K562 (cell line): ENCODE results near the gene MRPL55. TPM values are rescaled to one million over a fixed set of nuclear protein-coding genes. Genes with fewer than 3 reads are reported as not detected.

Experiments used
- ATAC-seq: fragments of 200-7000 bp; cut with Tn5 transposase; 3 replicates; pipeline ENCODE4 v1.9.1; 2020; ENCODE audit warnings: moderate library complexity
- BruUV-seq: library from RNA; stranded (reverse); fragments of 400-500 nt; replicated peaks from 2 replicates; lab custom pipeline; 2021; lab: Mats Ljungman, UMichigan
- CTCF ChIA-PET: fragments of 300-600 bp; formaldehyde crosslinking; extraction: SDS; loops from one replicate; lab custom pipeline; 2021; ENCODE audit warnings: low intra/inter-chr PET ratio; lab: Yijun Ruan, JAX
- POLR2A ChIA-PET: fragments of 300-600, 350-650 bp; sonication (Branson Sonifier 250); formaldehyde crosslinking; extraction: SDS; loops from one replicate; lab custom pipeline; 2021; ENCODE audit warnings: antibody characterized with exemption, inconsistent platforms; lab: Yijun Ruan, JAX
- DNase-seq, 4 experiments: peaks; one replicate each; pipeline versions ENCODE4 v3.0.0 to v3.0.0-alpha.2; 2011 to 2018; ENCODE audit warnings: low spot score in 3 of 4, mixed read lengths in 3 of 4; ENCODE audit errors: extremely low read depth in 1 of 4
- FAIRE-seq: peaks from 2 replicates; lab custom pipeline; 2011; peaks lifted over from hg19 to GRCh38; lab: Jason Lieb, UNC
- H2AFZ ChIP-seq: 2 replicates; pipeline ENCODE4 v1.6.0; 2011; ENCODE audit warnings: low read depth, low read length, control low read depth, inconsistent platforms
- H3K27ac ChIP-seq: fragments of 200-600 bp; 3 replicates; pipeline ENCODE4 v1.8.0; 2011; ENCODE audit warnings: low read depth, mild to moderate bottlenecking, control low read depth, inconsistent platforms, low read length, moderate library complexity, mixed read lengths; ENCODE audit errors: extremely low read depth
- H3K27me3 ChIP-seq, 2 experiments: fragments of 300-600 bp in 1 of 2; 2 replicates in 1 of 2; 3 replicates in 1 of 2; pipeline versions ENCODE4 v1.6.0 to v1.8.0; 2011; ENCODE audit warnings: inconsistent platforms in 2 of 2, low read length in 2 of 2, mild to moderate bottlenecking in 1 of 2, mixed read lengths in 1 of 2, moderate library complexity in 1 of 2; ENCODE audit not compliant: control insufficient read depth in 2 of 2, insufficient read depth in 2 of 2
- H3K36me3 ChIP-seq: fragments of 300-600 bp; 3 replicates; pipeline ENCODE4 v1.8.0; 2011; ENCODE audit warnings: mild to moderate bottlenecking, low read length, inconsistent platforms; ENCODE audit not compliant: control insufficient read depth, insufficient read depth
- H3K4me1 ChIP-seq, 2 experiments: fragments of 200-600 bp in 1 of 2; replicated peaks in 1 of 2; 2 replicates in 1 of 2; 3 replicates in 1 of 2; pipeline versions ENCODE4 v1.5.1 to v1.8.0; 2011; ENCODE audit warnings: inconsistent platforms in 2 of 2, low read length in 2 of 2, mild to moderate bottlenecking in 1 of 2, mixed read lengths in 1 of 2, moderate library complexity in 1 of 2; ENCODE audit not compliant: control insufficient read depth in 2 of 2, insufficient read depth in 2 of 2
- H3K4me2 ChIP-seq: 2 replicates; pipeline ENCODE4 v1.6.1; 2011; ENCODE audit warnings: low read length, control low read depth, inconsistent platforms, mixed read lengths; ENCODE audit not compliant: insufficient read depth
- H3K4me3 ChIP-seq: fragments of 200-600 bp; sonication (generic), shearing (Covaris generic); 2 replicates; pipeline ENCODE4 v1.5.1; 2016; ENCODE audit warnings: control low read depth, inconsistent platforms
- H3K79me2 ChIP-seq: fragments of 200-600 bp; 3 replicates; pipeline ENCODE4 v1.8.0; 2011; ENCODE audit warnings: low read length, inconsistent platforms; ENCODE audit not compliant: control insufficient read depth, insufficient read depth
- H3K9ac ChIP-seq, 2 experiments: 2 replicates each; pipeline versions ENCODE4 v1.6.0 to v1.6.1; 2011; ENCODE audit warnings: low read depth in 2 of 2, low read length in 2 of 2, control low read depth in 1 of 2, inconsistent platforms in 1 of 2, mild to moderate bottlenecking in 1 of 2, mixed read lengths in 1 of 2; ENCODE audit not compliant: insufficient read depth in 1 of 2
- H3K9me1 ChIP-seq: one replicate; pipeline ENCODE4 v1.6.0; 2011; ENCODE audit warnings: inconsistent platforms, mild to moderate bottlenecking, low read length, moderate library complexity; ENCODE audit not compliant: control insufficient read depth, insufficient read depth
- H3K9me3 ChIP-seq: replicated peaks from 2 replicates; pipeline ENCODE4 v1.5.1; 2011; ENCODE audit warnings: low read depth, low read length, inconsistent platforms; ENCODE audit not compliant: control insufficient read depth, insufficient read depth
- H4K20me1 ChIP-seq: replicated peaks from 2 replicates; pipeline ENCODE4 v1.6.1; 2011; ENCODE audit warnings: low read length, inconsistent platforms, mixed read lengths; ENCODE audit not compliant: control insufficient read depth, insufficient read depth
- EGR1 ChIP-seq: fragments of 450-650 bp; conservative IDR thresholded peaks from 2 replicates; pipeline ENCODE4 v1.6.1; 2017; ENCODE audit warnings: mild to moderate bottlenecking
- FOSL1 ChIP-seq: fragments of 200-800 bp; sonication (Bioruptor generic); conservative IDR thresholded peaks from 2 replicates; pipeline ENCODE4 v1.6.1; 2016; ENCODE audit warnings: missing genetic modification characterization, missing compliant biosample characterization
- KLF13 ChIP-seq: fragments of 450-650 bp; IDR thresholded peaks from 2 replicates; pipeline ENCODE4 v1.6.1; 2016; ENCODE audit warnings: missing genetic modification characterization, low read depth, mild to moderate bottlenecking, missing compliant biosample characterization, moderate library complexity, borderline replicate concordance
- PCBP2 ChIP-seq: fragments of 200-400 bp; formaldehyde crosslinking; IDR thresholded peaks from 2 replicates; pipeline ENCODE4 v1.6.1; 2018; ENCODE audit warnings: low read length, low read depth, mild to moderate bottlenecking, moderate library complexity; ENCODE audit not compliant: poor library complexity, severe bottlenecking
- PRDM10 ChIP-seq: fragments of 450-650 bp; IDR thresholded peaks from 2 replicates; pipeline ENCODE4 v1.6.1; 2018; ENCODE audit not compliant: partially characterized antibody
- RBM14 ChIP-seq: fragments of 200-400 bp; formaldehyde crosslinking; IDR thresholded peaks from 2 replicates; pipeline ENCODE4 v1.6.1; 2018; ENCODE audit warnings: low read depth, mild to moderate bottlenecking, low read length, moderate library complexity, borderline replicate concordance; ENCODE audit not compliant: insufficient read depth
- ZNF347 ChIP-seq: fragments of 450-650 bp; formaldehyde crosslinking; IDR thresholded peaks from 2 replicates; pipeline ENCODE4 v1.4.0; 2020; ENCODE audit warnings: low read depth, mild to moderate bottlenecking, moderate library complexity
- ZNF740 ChIP-seq, 3 experiments: fragments of 200-800 bp in 1 of 3; sonication (Bioruptor generic) in 1 of 3; sonication (generic) in 1 of 3; formaldehyde crosslinking in 1 of 3; IDR thresholded peaks; 2 replicates each; pipeline versions ENCODE4 v1.6.1 to v1.8.0; 2016 to 2022; ENCODE audit warnings: mild to moderate bottlenecking in 2 of 3, missing compliant biosample characterization in 2 of 3, missing genetic modification characterization in 2 of 3, missing genetic modification reagents in 1 of 3
- WGBS: fragments of 100-300 bp; shearing (Covaris generic); methylation state at CpG from one replicate; pipeline ENCODE4 v1.1.6; 2016; ENCODE audit warnings: low coverage, mixed read lengths; ENCODE audit not compliant: insufficient coverage; ENCODE audit errors: missing lambda C conversion rate; 5-methylcytosine and 5-hydroxymethylcytosine counted together
- in situ Hi-C: fragments of 300-500 bp; cut with MboI; formaldehyde crosslinking; loops from 4 replicates; pipeline ENCODE4 v1.15.0; 2018; ENCODE audit warnings: inconsistent platforms, mixed read lengths
- intact Hi-C: fragments of 100-400 bp; cut with micrococcal nuclease; formaldehyde crosslinking; loops from 2 replicates; pipeline ENCODE4 v1.14.2; 2022
- polyA plus RNA-seq, 8 experiments: library from polyadenylated mRNA; depleted of rRNA in 4 of 8; stranded (reverse) in 5 of 8; unstranded in 3 of 8; fragments of >200 nt; fragmentation: Nextera tagmentation in 2 of 8; fragmentation: Illumina TruSeq in 1 of 8; extraction: Ambion mirVana in 2 of 8; extraction: Trizol in 1 of 8; gene quantifications; 2 replicates each; pipeline versions ENCODE4 v1.2.1 to v1.2.3, GENCODE V29; 2011 to 2014; ENCODE audit warnings: inconsistent platforms in 1 of 8, missing spikeins in 1 of 8
- total RNA-seq, 7 experiments: library from RNA; depleted of rRNA in 6 of 7; stranded (reverse); fragments of >200 nt in 6 of 7; fragmentation: Illumina TruSeq in 2 of 7; extraction: Trizol in 2 of 7; gene quantifications; 2 replicates each; pipeline versions ENCODE4 v1.2.1 to v1.2.3, GENCODE V29; 2011 to 2021; ENCODE audit warnings: low replicate concordance in 1 of 7

MRPL55 gene
- total and polyA plus RNA-seq, 9 of the 15 experiments (the other 6 are each of a cell fraction or from before 2014, with no cell fraction given), result 34.9 to 228 (median 81.0) TPM

GRCh38 chr1:228059634-228060457, 49.3 kb downstream of the MRPL55 start:
- 21% methylated on average over 33 of the region's 33 CpGs for WGBS
- CTCF ChIA-PET, result no interaction called here
- H2AFZ ChIP-seq, result peak overlapping the region; percentile 88
- peak overlapping the region; percentile 76 for H3K4me2 ChIP-seq
- peak overlapping the region; percentile 45 for H3K4me3 ChIP-seq
- peak; percentile 93 for ATAC-seq
- intact Hi-C loops, result no loop called here
- no peaks in the 10 kb centered on the region for H4K20me1 ChIP-seq
- no peaks in the 10 kb centered on the region for H3K9me1 ChIP-seq
- H3K9ac ChIP-seq, result peak overlapping the region in 1 of 2 experiments; percentile 72; a peak in 1 of 4 replicates
- H3K79me2 ChIP-seq, result no peaks in the 10 kb centered on the region
- in situ Hi-C loops, result no loop called here
- peak; percentile 82 for FAIRE-seq
- H3K9me3 ChIP-seq, result no peaks in the 10 kb centered on the region
- peak; percentile 82 to 97 (median 92) for DNase-seq
- H3K27me3 ChIP-seq, result peaks cover 0 to 16% of the 10 kb centered on the region in 2 experiments; a peak in 3 of 5 replicates
- no peak overlapping the region for H3K27ac ChIP-seq
- no TSS peak for BruUV-seq
- TF ChIP-seq RBM14 (0 out of 2 replicates have a peak, but pooled peaks have one; percentile 55), FOSL1 (tag) (no peak), PCBP2 (no peak), ZNF347 (CRISPR knock-in tag) (no peak), PRDM10 (peak; percentile 51), ZNF740 (CRISPR knock-in tag; IDR thresholded peaks at IDR 0.05) (no peak), ZNF740 (tag; IDR thresholded peaks at IDR 0.05) (no peak), KLF13 (tag) (peak; percentile 53; the same call in 1 of the 2 replicates), EGR1 (peak; percentile 93)
- H3K36me3 ChIP-seq, result no peaks in the 10 kb centered on the region
- H3K4me1 ChIP-seq, result peaks cover 0 to 41% of the 10 kb centered on the region in 2 experiments; a peak in 3 of 5 replicates
- POLR2A ChIA-PET, result interaction anchor here (0.6 to 3.5 kb wide), 3 partner anchors 23 to 40 kb away, joined by 3 to 18 read pairs (median 4); partner anchors contain the start of gene ARF1
